Smooth muscle cell (in vitro differentiated cells): Measurements from ENCODE around the gene ZNF205. TPM values are rescaled to one million over a fixed set of nuclear protein-coding genes. Genes with fewer than 3 reads are reported as not detected.
"Not testable (repeated sequence)": the region's sequence is repeated elsewhere in the genome, so short reads cannot be mapped to it uniquely, and the experiment has no call there.

Experiments used
- DNase-seq: peaks from one replicate; lab custom pipeline; 2025; ENCODE audit not compliant: unreplicated experiment; lab: John Stamatoyannopoulos, UW
- H2AFZ ChIP-seq: fragments of 200-600 bp; sonication (generic); 2 replicates; pipeline ENCODE4 v1.6.0; 2016; ENCODE audit warnings: antibody characterized with exemption, low read depth, mild to moderate bottlenecking
- H3F3A ChIP-seq: fragments of 200-600 bp; sonication (generic); 2 replicates; pipeline ENCODE4 v1.6.0; 2017; ENCODE audit warnings: antibody characterized with exemption, low read depth
- H3K27ac ChIP-seq: fragments of 200-600 bp; sonication (generic); 2 replicates; pipeline ENCODE4 v1.5.1; 2016; ENCODE audit warnings: low read depth, mild to moderate bottlenecking
- H3K27me3 ChIP-seq: fragments of 200-600 bp; sonication (generic); 2 replicates; pipeline ENCODE4 v1.6.1; 2016; ENCODE audit warnings: low read depth, mild to moderate bottlenecking
- H3K36me3 ChIP-seq: fragments of 200-600 bp; sonication (generic); 2 replicates; pipeline ENCODE4 v1.5.1; 2016; ENCODE audit warnings: low read depth
- H3K4me1 ChIP-seq: fragments of 200-600 bp; sonication (generic); 2 replicates; pipeline ENCODE4 v1.5.1; 2016; ENCODE audit warnings: low read depth
- H3K4me2 ChIP-seq: fragments of 200-600 bp; sonication (generic); 2 replicates; pipeline ENCODE4 v1.6.0; 2016; ENCODE audit warnings: mild to moderate bottlenecking
- H3K4me3 ChIP-seq: fragments of 200-600 bp; sonication (generic); 2 replicates; pipeline ENCODE4 v1.5.1; 2016; ENCODE audit warnings: mild to moderate bottlenecking
- H3K79me2 ChIP-seq: fragments of 200-600 bp; sonication (generic); 2 replicates; pipeline ENCODE4 v1.6.0; 2016; ENCODE audit warnings: low read depth, mild to moderate bottlenecking
- H3K9ac ChIP-seq: fragments of 200-600 bp; sonication (generic); 2 replicates; pipeline ENCODE4 v1.6.0; 2016; ENCODE audit warnings: low read depth
- H3K9me3 ChIP-seq: fragments of 200-600 bp; sonication (generic); replicated peaks from 2 replicates; pipeline ENCODE4 v1.5.1; 2016; ENCODE audit warnings: low read depth
- H4K20me1 ChIP-seq: fragments of 200-600 bp; sonication (generic); 2 replicates; pipeline ENCODE4 v1.6.0; 2016; ENCODE audit warnings: low read depth
- CTCF ChIP-seq: fragments of 200-600 bp; sonication (generic); IDR thresholded peaks from 2 replicates; pipeline ENCODE4 v1.5.1; 2017; ENCODE audit warnings: borderline replicate concordance, mild to moderate bottlenecking, antibody characterized with exemption; ENCODE audit not compliant: insufficient read depth, poor library complexity, severe bottlenecking
- WGBS: methylation state at CpG from one replicate; pipeline ENCODE4 v1.1.7; 2016; ENCODE audit warnings: low lambda C conversion rate; 5-methylcytosine and 5-hydroxymethylcytosine counted together
- polyA plus RNA-seq: library from polyadenylated mRNA; unstranded; fragments of >200 nt; fragmentation: Nextera tagmentation; extraction: Ambion mirVana; gene quantifications from 2 replicates; pipeline ENCODE4 v1.2.1, GENCODE V29; 2016
- total RNA-seq: library from RNA; depleted of rRNA; stranded (reverse); fragments of >200 nt; gene quantifications from 2 replicates; pipeline ENCODE4 v1.2.3, GENCODE V29; 2014

Gene ZNF205
- total and polyA plus RNA-seq, 2 experiments from 2014 or later: 7.2 to 11.9 TPM

DNA sequence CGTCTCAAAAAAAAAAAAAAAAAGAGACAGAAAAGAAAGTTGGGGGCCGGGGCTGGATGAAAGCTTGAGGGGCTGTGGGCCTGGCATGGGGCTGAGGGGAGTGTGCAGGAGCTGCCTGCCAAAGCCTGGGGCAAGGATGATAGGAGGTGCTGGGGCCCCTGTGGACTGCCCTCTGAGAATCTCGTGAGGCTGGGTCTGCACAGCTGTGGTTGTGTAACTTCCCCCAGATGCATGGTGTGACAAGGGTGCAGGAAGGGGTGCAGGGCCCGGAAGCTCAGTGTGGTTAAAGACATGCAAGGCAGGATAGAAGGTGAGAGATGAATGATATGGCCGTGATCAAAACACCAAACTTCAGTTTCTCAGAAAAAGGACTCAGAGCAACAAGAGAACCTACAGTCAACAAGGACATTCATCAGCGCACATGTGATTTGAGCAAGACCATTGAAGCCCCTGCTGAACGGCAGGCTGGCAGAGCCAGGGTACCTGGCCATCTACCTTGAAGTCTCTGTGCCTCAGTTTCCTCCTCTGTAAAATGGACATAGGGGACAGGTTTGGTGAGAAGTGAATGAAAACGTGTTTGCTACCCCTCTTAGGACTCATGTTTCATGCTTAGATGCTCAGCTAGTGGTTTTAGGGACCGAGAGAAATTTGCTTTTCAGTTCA lies 37.4 kb upstream of the ZNF205 start:
- H3K79me2 ChIP-seq: no peaks in the 10 kb centered on the region
- H3F3A ChIP-seq: no peaks in the 10 kb centered on the region
- no peak overlapping the region for H3K4me3 ChIP-seq
- H3K4me2 ChIP-seq: no peak overlapping the region
- H3K36me3 ChIP-seq: no peaks in the 10 kb centered on the region
- WGBS: 81% methylated on average over 8 of the region's 9 CpGs
- no peak overlapping the region for H3K9ac ChIP-seq
- H3K27ac ChIP-seq: no peak overlapping the region
- no peaks in the 10 kb centered on the region for H3K4me1 ChIP-seq
- no peak for TF ChIP-seq CTCF
- H4K20me1 ChIP-seq: no peaks in the 10 kb centered on the region
- no peak for DNase-seq
- H2AFZ ChIP-seq: no peak overlapping the region
- no peaks in the 10 kb centered on the region for H3K9me3 ChIP-seq
- H3K27me3 ChIP-seq: no peaks in the 10 kb centered on the region

DNA sequence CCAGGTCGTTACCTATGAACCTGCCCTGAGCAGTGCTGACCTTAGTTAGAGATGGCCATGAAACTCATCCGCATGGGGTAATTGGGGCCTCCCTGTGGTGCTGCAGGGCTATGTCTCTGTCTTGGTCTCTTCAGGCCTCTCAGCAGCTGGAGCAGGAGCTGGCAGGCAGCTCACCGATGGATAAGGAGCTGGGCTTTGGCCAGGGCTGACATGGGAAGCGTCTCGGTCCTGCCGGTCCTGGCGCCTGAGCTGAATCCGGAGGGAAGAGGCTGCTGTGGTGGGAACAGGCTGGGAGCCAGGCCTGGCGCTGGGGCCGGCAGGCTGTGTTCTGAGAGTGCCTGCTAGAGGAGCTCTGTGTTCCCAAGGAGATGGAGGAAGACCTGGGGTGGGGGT lies 36.9 kb upstream of the ZNF205 start:
- H4K20me1 ChIP-seq: no peaks in the 10 kb centered on the region
- H3K9ac ChIP-seq: no peak overlapping the region
- H2AFZ ChIP-seq: no peak overlapping the region
- no peak for TF ChIP-seq CTCF
- WGBS: 76% methylated on average over 10 of the region's 10 CpGs
- no peaks in the 10 kb centered on the region for H3K4me1 ChIP-seq
- H3K36me3 ChIP-seq: no peaks in the 10 kb centered on the region
- no peaks in the 10 kb centered on the region for H3F3A ChIP-seq
- H3K4me2 ChIP-seq: no peak overlapping the region
- DNase-seq: no peak
- H3K9me3 ChIP-seq: no peaks in the 10 kb centered on the region
- H3K79me2 ChIP-seq: no peaks in the 10 kb centered on the region
- H3K27ac ChIP-seq: no peak overlapping the region
- H3K27me3 ChIP-seq: no peaks in the 10 kb centered on the region
- no peak overlapping the region for H3K4me3 ChIP-seq

DNA sequence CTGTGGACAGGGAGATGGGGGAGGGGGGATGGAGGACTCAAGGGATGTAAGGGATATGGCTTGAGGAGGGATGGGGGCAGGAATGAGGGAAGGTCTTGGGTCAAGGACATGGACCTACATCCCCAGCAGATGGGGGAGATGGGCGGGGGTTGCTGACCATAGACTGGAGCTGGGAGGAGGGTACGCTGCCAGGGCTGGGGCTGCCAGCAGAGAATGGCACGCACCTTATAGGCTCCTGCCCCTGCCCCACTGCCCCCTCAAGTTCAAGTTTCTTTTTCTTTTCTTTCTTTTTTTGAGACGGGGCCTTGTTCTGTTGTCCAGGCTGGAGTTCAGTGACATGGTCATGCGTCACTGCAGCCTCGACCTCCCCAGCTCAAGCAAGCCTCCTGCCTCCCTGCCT lies 36.4 kb upstream of the ZNF205 start:
- not testable (repeated sequence) for H3K4me3 ChIP-seq, H3K36me3 ChIP-seq, H3F3A ChIP-seq, H3K79me2 ChIP-seq, H3K4me1 ChIP-seq, H3K27me3 ChIP-seq, H3K27ac ChIP-seq, H3K9me3 ChIP-seq, H2AFZ ChIP-seq, H3K9ac ChIP-seq, H4K20me1 ChIP-seq, DNase-seq, H3K4me2 ChIP-seq
- WGBS: 90% methylated on average over 5 of the region's 6 CpGs

DNA sequence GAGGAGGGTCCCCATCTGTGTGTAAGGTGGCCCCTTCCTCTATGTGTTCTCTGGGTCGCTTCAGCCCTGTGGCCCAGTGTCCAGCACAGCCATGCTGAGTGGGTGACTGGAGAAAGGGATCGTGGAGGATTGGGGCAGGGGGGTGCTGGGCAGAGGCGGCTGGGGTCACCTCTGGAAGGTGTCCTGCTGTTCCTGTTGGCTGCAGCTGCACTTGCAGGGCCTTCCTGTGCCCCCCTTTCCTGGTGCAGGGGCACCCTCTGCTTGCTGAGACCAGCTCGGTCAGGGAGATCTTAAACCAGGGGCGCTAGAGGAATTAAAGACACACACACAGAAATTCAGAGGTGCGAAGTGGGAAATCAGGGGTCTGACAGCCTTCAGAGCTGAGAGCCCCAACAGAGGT lies 35.8 kb upstream of the ZNF205 start:
- Histone ChIP-seq H3K27me3 (no peaks in the 10 kb centered on the region), H3K4me3 (no peak overlapping the region)
- DNase-seq: no peak

More for the DNA sequence above, 35.8 kb upstream of the ZNF205 start:
- no peaks in the 10 kb centered on the region for H3F3A ChIP-seq
- no peaks in the 10 kb centered on the region for H3K4me1 ChIP-seq
- no peaks in the 10 kb centered on the region for H3K79me2 ChIP-seq
- 67% methylated on average over 6 of the region's 6 CpGs for WGBS
- no peak overlapping the region for H3K4me2 ChIP-seq
- H3K27ac ChIP-seq: no peak overlapping the region
- no peaks in the 10 kb centered on the region for H4K20me1 ChIP-seq
- H3K36me3 ChIP-seq: no peaks in the 10 kb centered on the region
- no peak overlapping the region for H2AFZ ChIP-seq
- no peak overlapping the region for H3K9ac ChIP-seq
- no peak for TF ChIP-seq CTCF
- H3K9me3 ChIP-seq: no peaks in the 10 kb centered on the region
